HG03108 (cell line): ENCODE measurements around the gene ARL15.
"Not testable (repeated sequence)": the region's sequence is repeated elsewhere in the genome, so short reads cannot be mapped to it uniquely, and the experiment has no call there.

Experiments
- ATAC-seq: cut with Tn5 transposase; IDR thresholded peaks from one replicate; pipeline ENCODE4 v1.9.1; 2021; ENCODE audit warnings: moderate library complexity; ENCODE audit not compliant: unreplicated experiment

ARL15 gene

DNA sequence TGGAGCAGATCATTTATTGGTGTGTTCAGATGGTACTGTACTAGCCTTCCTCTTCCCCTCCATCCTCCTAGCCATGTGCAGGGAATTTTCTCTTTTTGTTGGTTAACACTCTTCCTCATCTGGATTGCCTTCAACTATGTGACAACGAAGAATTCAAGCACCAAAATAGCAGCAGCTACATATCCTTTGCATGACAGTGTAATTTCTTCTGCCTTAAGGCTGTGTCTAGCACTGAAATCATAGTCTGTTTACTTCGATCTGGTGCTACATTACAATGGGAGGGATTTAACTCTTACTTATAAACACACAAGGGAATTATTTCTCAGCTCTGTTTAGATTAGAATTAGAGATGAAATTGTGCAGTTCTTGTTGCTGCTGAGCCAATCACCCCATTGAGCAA is 260.4 kb downstream of the ARL15 start:
- ATAC-seq: no peak

DNA sequence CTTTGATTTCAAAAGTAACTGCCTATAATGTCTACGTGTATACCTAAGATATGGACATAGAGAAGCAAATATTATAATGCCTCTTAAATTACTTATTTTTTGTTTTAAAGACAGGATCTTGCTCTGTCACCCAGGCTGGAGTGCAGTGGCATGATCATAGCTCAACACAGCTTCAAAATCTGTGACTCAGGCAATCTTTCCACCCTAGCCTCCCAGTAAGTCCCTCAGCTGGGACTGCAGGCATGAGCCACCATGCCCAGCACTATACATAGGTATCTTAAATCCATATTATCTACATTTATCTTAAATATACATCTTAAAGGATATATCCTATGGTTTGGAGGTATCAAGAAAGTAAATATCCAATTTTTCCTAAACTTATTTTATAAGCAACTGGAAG is 261.2 kb downstream of the ARL15 start:
- no peak for ATAC-seq

DNA sequence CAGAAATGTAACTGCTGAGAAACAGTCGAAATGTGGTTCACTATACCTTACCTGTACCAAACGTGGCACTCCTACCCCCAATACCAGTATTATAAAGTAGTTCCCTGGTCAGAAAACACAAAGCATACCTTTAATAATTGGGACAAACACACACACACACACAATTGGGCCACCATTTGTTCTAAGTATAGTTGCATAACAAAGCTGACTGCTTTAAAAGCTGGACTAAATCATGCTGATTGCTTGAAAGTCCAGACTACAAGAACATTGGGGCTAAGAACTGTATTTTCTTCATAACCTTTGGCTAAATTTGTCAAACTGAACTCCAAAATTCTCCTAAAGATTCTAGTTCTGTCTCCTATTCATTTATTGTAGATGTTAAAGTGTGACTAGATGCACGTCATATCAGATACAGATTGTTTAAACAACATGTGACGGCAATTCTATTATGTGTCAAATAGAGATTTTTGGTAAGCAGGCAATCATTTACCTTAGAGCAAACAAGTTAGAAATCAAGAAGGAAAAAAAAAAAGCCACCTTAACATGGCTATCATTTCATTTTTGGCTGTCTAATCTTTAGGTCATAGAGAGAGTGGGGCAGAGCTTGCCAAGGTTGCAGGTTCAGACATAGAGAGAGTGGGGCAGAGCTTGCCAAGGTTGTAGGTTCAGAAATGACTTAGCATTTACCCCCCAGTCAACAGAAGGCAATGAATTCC is 265.1 kb downstream of the ARL15 start:
- ATAC-seq: no peak

GRCh38 chr5:54044276-54044675 is 266.1 kb downstream of the ARL15 start:
- not testable (repeated sequence) for ATAC-seq

- no peak for ATAC-seq
Observed at GRCh38 chr5:54040804-54041203, 269.6 kb downstream of the ARL15 start.

DNA sequence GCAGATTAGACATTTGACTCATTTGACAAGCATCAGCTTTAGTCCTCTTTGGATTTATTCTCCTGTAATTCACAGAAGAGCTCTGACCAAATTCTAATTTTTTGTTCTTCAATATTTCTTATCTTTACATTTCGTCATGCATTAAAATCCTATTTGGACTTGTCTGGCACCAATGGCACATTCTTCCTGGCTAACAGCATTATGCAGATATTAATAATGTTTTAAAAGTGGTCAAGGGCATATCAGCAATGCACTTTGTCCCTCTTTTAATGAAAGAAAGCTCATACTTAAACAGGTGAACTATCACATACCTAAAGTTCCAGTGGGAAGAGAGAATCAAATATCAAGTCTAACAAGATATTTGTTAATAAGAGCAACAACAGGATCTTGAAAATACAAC is 270.4 kb downstream of the ARL15 start:
- no peak for ATAC-seq

- ATAC-seq: no peak
Observed at GRCh38 chr5:54037205-54037604, 273.2 kb downstream of the ARL15 start.

GRCh38 chr5:54030981-54031380 is 279.4 kb downstream of the ARL15 start:
- ATAC-seq: no peak

- ATAC-seq: no peak
Observed at GRCh38 chr5:54024466-54024865, 285.9 kb downstream of the ARL15 start.

DNA sequence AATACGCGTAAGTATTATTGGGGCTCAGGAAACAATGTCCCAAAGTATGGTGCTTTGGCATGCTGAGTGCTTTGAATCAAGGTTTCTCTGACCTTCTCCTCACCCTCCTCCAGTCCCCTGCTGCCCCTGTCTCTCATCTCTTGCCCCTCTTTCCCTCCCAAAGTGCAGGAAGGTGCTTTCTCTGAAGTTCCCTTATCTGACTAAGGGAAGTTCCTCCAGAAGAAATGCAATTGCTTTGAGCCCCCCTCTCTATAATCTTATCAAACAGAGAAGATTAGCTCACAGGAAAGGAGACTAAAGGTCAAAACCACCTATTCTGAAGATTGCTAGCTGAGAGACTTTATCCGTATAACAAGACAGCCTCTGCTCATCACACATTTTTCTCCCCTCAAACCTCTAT is 288.1 kb downstream of the ARL15 start:
- ATAC-seq: no peak

DNA sequence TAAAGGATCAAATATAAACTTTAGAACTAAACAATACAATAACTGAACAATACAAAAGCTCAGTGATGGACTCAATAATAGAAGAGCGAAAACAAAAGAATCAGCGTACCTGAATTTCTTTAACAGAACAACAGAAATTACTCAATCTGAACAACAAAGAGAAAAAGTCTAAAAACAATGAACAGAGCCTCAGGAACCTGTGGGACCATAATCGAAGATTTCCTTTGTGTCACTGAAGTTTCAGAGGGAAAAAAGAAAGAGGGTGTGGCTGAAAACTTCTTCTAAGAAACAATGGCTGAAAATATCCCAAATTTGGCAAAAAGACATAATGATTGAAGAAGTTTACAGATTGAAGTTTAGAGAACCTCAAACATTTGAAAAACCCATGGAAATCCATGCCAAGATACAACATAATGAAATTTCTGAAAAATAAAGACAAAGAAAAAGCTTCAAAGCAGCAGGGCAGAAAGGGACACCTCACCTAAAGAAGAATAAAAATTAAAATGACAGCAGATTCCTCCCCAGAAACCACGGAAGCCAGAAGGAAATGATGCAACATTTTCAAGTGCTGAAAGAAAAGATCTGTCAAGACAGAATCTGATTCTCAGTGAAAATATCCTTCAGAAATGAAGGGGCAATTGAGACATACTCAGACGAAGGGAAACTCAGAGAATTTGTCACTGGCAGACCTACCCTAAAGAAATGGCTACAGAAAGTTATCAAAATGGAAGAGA is 288.8 kb downstream of the ARL15 start:
- ATAC-seq: no peak

- ATAC-seq: no peak
Observed at GRCh38 chr5:54018438-54018837, 291.9 kb downstream of the ARL15 start.

DNA sequence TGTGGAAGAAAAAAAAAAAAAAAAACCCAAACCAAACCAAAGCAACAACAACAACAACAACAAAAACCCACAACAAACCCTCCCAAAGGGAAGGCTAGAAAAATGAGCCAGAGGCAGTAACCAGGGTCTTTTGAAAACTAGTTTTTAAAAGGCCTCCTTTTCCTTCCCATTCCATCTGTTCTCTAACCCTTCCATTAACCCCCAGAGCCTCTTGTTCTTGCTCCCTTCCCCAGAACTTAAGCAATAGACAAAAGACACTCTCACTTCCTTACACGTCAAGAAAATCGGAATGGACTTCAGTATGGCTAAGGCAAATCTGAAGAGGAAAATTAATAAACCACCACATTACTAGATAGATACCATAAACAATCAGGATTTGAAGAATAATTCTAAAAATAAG is 292.8 kb downstream of the ARL15 start:
- no peak for ATAC-seq

DNA sequence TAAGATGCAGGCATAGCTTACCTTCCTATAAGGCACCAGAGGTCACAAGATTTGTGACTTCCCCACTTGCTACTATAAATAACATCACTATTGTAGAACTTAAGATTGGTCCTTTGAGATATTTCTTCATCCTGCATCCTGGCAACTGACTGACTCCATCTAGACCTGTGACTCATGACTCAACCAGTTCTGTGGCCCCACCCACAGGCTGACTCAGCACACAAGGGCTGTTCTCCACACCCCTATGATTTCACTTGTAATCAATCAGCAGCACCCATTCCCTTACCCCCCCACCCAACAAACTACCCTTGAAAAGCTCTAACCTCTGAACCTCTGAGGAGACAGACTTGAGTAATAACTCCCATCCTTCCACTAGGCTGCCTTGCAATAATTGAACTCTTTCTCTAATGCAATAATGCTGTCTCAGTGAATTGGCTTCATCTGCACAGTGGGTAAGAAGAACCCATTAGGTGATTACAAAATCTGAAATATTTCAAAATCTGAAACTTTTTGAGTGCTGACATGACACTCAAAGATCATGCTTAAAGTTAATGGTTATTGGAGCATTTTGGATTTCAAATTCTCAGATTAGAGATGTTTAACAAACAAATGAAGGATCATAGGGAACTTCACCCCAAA is 296.7 kb downstream of the ARL15 start:
- no peak for ATAC-seq

GRCh38 chr5:54009828-54010227 is 300.5 kb downstream of the ARL15 start:
- ATAC-seq: no peak

DNA sequence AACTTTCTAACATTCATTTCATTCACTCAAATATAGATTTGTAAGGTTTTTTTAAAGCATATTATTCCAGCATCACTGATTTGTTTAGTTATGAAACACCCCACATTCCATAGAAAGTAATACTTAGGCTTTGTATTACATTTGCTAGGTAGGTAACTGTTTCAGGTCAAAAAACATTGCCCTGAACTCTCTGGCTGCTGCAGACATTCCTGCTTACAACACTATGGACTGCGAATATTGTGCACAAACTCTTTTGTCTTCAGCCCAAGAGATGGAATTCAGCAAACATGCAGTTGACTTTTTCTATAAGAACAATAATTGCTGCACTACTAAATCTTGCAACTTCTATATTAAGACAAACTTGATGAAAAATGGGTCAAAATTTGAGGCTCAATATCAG is 301.0 kb downstream of the ARL15 start:
- ATAC-seq: no peak

DNA sequence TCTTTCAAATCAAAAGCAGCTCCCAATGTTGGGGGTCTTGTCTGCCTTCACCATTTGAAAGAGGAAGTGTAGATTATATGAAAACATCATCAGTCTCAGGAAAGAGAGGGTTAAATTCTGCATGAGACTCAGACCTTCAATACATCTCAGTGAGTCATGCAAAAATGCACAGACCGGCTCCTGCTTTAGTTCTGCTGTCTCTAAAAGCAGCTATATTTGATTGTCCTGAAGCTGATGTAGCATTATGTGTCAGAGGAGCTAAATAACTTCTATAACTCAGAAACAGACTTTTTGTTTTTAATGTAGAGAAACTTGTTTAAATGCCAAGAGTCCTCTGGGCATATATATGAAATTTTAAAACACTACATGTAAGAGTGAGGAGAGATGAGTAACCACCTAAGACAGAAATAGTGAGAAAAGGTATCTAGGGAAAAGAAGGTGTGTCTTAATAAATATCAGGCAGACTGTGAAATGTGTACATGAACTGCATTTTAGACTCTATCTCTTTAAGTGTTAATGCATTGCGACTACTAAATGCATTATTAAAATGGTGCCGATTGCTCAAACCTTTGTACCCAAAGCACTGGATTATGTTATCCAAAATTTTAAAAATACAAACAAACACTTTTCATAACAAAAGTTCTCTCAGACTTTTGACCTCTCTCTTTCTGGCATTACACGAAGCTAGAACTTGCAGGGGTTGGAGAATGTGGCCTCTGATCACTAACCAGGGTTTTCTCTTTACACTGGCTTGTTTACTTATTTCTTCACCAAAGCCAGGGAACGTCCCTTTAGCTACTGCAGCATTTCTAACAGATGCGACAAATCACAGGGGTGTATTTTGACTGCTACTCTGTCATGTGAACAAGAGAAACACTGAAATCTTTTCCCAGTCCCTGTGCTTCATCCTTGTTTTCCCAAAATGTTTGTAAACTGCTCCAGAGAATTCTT is 302.3 kb downstream of the ARL15 start:
- ATAC-seq: no peak

GRCh38 chr5:54004697-54005096 is 305.7 kb downstream of the ARL15 start:
- no peak for ATAC-seq

GRCh38 chr5:54002779-54003178 is 307.6 kb downstream of the ARL15 start:
- no peak for ATAC-seq

DNA sequence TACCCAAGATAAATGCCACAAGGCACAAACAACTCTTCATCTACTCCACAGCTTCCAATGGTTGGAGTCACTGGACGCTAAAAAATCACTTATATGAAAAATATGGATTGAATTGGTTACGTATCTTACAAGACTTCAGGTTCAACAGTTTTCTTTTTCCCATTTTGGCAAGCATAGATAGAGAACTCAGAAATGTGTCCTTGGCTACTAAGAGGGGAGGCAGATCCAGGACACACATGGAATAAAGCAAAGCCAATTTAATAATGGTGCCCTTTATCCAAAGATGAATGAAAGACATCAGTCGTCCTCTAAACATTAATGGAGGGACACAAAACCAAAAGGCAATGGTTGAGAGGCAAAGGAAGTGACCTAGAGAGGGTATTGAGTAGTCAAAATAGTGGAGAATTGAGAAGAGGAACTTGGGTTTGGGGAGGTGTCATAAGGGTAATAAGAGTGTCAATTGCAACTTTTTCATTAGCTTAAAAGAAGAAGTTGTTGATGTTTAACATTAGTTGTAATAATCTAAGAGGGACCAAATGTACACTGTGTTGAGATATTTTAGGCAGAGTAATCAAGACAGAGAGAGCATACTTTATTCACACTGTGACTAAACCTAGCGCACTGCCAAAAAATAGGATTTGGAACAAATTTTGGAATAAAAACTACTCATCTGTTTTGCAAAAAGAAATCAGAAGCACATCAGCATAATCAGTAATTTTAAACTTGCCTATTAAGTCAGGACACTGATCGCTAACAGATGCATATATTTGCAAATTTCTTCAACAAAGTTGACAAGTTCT is 308.2 kb downstream of the ARL15 start:
- ATAC-seq: no peak
